UCSD-AML1 (cell line): ENCODE results near the gene OR2S2.
"Not testable (repeated sequence)": the region's sequence is repeated elsewhere in the genome, so short reads cannot be mapped to it uniquely, and the experiment has no call there.

ENCODE experiments used
- DNase-seq: peaks from one replicate; lab custom pipeline; 2025; ENCODE audit not compliant: unreplicated experiment; lab: John Stamatoyannopoulos, UW

The OR2S2 gene, protein sequence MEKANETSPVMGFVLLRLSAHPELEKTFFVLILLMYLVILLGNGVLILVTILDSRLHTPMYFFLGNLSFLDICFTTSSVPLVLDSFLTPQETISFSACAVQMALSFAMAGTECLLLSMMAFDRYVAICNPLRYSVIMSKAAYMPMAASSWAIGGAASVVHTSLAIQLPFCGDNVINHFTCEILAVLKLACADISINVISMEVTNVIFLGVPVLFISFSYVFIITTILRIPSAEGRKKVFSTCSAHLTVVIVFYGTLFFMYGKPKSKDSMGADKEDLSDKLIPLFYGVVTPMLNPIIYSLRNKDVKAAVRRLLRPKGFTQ

GRCh38 chr9:35958104-35958837, at the start of gene OR2S2:
Gene OR2S2, minus strand, starts transcription at chr9:35958154. Its CDS starts 56 bp downstream, at chr9:35958098.
- DNase-seq: no peak

- no peak for DNase-seq
Measured at GRCh38 chr9:36007316-36007708, 49.4 kb upstream of the OR2S2 start.

DNA sequence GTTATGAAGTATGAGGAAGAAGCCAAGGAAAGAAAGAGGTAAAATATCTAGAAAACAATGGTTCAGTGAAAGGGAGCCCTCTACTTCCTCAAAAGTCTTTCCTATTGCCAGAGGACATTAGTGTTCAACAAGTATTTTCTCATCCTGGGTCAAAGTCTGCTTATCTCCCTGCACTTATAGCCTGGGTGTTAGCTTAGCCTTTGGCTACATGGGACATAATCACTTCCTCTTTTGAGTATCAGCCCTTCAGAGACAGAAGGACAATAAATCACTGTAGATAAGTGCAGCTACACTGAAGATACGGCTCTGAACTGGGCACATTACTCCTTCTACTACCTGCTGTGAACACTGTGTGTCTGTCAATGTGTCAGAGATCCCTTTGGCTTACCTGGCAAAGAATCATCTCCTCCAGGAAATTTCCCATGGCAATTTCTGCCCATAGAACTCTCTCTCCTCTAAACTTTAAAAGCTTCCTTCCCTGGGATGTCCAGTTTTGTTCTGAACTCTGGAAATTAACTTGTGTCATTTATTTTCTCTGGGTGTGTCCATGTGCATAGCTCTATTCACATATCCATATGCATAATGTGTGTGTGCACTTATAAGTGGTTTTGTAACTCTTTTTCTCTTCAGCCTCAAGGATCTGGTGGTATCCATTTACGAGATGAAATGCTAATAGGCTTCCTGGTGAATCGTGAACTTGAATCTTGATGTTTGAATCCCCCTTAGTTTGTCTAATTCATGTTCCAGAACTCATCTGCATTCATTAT, 48.8 kb upstream of the OR2S2 start:
- DNase-seq: no peak

GRCh38 chr9:36005891-36006290, 47.9 kb upstream of the OR2S2 start:
- DNase-seq: no peak

DNA sequence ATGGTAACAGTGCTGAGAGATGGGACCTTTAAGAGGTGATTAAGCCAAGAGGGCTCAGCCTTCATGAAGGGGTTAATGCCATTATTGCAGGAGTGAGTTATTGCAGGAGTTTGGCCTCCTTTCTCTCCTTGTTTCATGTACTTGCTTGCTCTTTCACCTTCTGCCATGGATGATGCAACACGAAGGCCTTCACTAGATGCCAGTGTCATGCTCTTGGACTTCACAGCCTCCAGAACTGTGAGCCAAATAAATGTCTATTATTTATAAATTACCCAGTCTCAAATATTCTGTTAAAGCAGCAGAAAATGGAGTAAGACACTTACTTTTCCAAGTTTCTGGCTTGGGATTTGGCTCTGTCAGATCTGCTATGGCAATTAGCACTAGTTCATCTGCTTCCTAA, 40.4 kb upstream of the OR2S2 start:
- no peak for DNase-seq

DNA sequence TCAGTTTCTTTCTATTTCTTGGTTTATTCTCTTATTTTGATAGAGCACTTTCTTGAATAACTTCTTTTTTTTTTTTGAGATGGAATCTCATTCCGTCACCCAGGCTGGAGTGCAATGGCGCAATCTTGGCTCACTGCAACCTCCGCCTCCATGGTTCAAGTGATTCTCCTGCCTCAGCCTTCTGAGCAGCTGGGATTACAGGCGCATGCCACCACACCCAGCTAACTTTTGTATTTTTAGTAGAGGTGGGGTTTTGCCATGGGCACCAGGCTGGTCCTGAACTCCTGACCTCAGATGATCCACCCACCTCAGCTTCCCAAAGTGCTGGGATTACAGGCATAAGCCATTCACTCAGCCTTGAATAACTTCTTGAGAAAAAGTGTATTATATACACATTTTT, 39.1 kb upstream of the OR2S2 start:
- DNase-seq: not testable (repeated sequence)

- DNase-seq: no peak
Measured at GRCh38 chr9:35996358-35996970, 38.5 kb upstream of the OR2S2 start.

GRCh38 chr9:35994959-35995358, 37.0 kb upstream of the OR2S2 start:
- no peak for DNase-seq

- DNase-seq: no peak
Measured at GRCh38 chr9:35993976-35994720, 36.2 kb upstream of the OR2S2 start.

GRCh38 chr9:35993136-35993535, 35.2 kb upstream of the OR2S2 start:
- not testable (repeated sequence) for DNase-seq

- DNase-seq: no peak
Measured at GRCh38 chr9:35990155-35990554, 32.2 kb upstream of the OR2S2 start.

- no peak for DNase-seq
Measured at GRCh38 chr9:35984021-35984420, 26.1 kb upstream of the OR2S2 start.

DNA sequence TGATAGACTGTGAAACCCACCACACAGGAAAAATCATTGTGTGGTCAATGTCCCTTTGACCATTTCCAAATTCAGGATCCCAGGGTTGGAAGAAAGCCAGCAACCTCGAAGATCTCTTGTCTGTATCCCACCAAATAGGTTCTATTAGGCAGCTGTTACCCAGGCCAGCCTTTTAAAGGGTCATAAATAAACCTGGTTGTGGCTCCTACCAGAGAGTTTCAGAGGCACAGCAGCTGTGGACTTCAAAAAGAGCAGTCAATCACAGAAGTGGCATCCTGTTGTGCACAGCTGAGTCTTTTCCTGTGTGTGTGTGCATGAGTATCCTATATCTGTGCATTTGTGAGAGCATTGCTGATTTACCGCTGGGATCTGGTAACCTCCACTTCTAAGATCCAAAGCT, 23.7 kb upstream of the OR2S2 start:
- DNase-seq: no peak

- DNase-seq: no peak
Measured at GRCh38 chr9:35980289-35981011, 22.5 kb upstream of the OR2S2 start.

- no peak for DNase-seq
Measured at GRCh38 chr9:35978792-35979191, 20.8 kb upstream of the OR2S2 start.

DNA sequence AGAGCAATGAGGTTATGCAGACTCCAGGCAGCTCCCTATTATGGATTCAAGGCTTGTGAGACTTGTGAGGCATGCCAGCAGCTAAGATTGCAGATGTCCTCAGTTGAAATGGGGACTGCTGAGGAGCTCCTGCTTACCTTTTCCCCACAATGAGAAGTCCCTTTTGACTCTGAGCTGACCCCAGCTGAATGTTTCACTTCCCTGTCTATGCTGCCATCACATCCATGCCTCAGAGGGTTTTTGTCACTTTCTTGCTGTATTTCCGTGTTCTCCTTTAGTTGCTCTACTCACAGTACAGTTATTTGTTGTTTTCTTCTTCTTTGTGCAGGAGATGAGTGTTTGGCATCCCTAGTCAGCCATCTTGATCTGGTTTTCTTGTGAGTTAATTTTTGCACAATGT, 18.8 kb upstream of the OR2S2 start:
- DNase-seq: no peak

DNA sequence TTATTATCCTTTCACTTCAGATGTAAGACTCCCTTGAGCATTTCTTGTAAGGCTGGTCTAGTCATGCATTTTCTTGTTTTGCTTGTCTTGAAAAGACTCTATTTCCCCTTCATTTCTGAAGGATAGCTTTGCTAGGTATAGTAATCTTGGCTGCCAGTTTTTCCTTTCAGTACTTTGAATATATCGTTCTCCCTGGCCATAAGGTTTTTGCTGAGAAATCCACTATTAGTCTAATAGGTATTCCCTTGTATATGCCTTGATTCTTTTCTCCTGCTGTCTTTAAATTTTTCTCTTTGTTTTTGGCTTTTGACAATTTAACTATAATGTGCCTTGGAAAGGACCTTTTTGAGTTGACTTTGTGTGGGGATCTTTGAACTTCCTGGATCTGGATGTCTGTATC, 16.8 kb upstream of the OR2S2 start:
- DNase-seq: no peak

GRCh38 chr9:35972093-35972492, 14.1 kb upstream of the OR2S2 start:
- no peak for DNase-seq

GRCh38 chr9:35967042-35967441, 9.1 kb upstream of the OR2S2 start:
- no peak for DNase-seq

GRCh38 chr9:35966433-35966832, 8.5 kb upstream of the OR2S2 start:
- DNase-seq: no peak
